Stomach smooth muscle (tissue), 2 donors: ENCODE data around the gene MAGI1.

Source experiments
- H3K27ac ChIP-seq: one replicate; pipeline ENCODE4 v1.7.0; 2013; ENCODE audit warnings: mild to moderate bottlenecking, low read length, inconsistent platforms
- H3K27me3 ChIP-seq, 2 donors: one replicate each; pipeline ENCODE4 v1.7.0; 2013; ENCODE audit warnings: low read length in 2 of 2; ENCODE audit not compliant: insufficient read depth in 2 of 2, control insufficient read depth in 1 of 2
- H3K36me3 ChIP-seq, 2 donors: one replicate each; pipeline ENCODE4 v1.7.0; 2013; ENCODE audit warnings: low read length in 2 of 2; ENCODE audit not compliant: control insufficient read depth in 2 of 2, insufficient read depth in 2 of 2
- H3K4me1 ChIP-seq: one replicate; pipeline ENCODE4 v1.7.0; 2013; ENCODE audit warnings: low read length; ENCODE audit not compliant: control insufficient read depth, insufficient read depth
- H3K4me3 ChIP-seq, 2 donors: one replicate each; pipeline ENCODE4 v1.7.0; 2013; ENCODE audit warnings: low read length in 2 of 2
- H3K9ac ChIP-seq, 2 donors: one replicate each; pipeline ENCODE4 v1.7.0; 2013; ENCODE audit warnings: low read length in 2 of 2, mild to moderate bottlenecking in 1 of 2
- H3K9me3 ChIP-seq, 2 donors: one replicate each; pipeline ENCODE4 v1.7.0; 2013; ENCODE audit warnings: low read length in 2 of 2; ENCODE audit not compliant: control insufficient read depth in 2 of 2
- donor health status: healthy.
- donor health status: Pancreatic carcinoma.

The MAGI1 gene

GRCh38 chr3:65779390-65779789 is 259.3 kb downstream of the MAGI1 start:
- Histone ChIP-seq H3K27me3 (no peaks in the 10 kb centered on the region), H3K27ac (no peak overlapping the region), H3K9ac (no peak overlapping the region), H3K4me3 (no peak overlapping the region), H3K9me3 (no peaks in the 10 kb centered on the region), H3K4me1 (no peaks in the 10 kb centered on the region), H3K36me3 (no peaks in the 10 kb centered on the region)

GRCh38 chr3:65778968-65779367 is 259.8 kb downstream of the MAGI1 start:
- Histone ChIP-seq H3K27ac (no peak overlapping the region), H3K4me1 (no peaks in the 10 kb centered on the region), H3K9ac (no peak overlapping the region)

DNA sequence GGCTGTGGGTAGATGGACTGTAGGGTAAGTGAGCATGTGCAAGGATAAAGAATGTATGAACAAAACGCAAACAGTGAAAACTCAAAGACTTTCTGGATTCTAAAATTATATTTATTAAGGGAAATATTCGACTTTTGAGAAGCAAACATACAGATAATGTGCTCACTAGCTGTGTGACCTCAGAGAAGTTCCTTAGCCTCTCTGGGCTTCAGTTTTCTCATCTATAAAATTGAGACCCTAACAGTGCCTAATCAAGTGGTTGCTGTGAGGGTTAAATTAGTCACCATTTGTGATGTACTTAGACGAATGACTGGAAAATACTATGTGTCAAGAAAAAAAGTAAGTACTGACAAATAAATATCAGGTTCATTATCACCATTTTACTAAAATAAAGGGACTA is 261.7 kb downstream of the MAGI1 start:
- H3K9me3 ChIP-seq: no peaks in the 10 kb centered on the region
- no peaks in the 10 kb centered on the region for H3K4me1 ChIP-seq
- H3K4me3 ChIP-seq: no peak overlapping the region
- no peak overlapping the region for H3K27ac ChIP-seq
- no peaks in the 10 kb centered on the region for H3K27me3 ChIP-seq
- no peak overlapping the region for H3K9ac ChIP-seq
- H3K36me3 ChIP-seq: no peaks in the 10 kb centered on the region

More at GRCh38 chr3:65778968-65779367, 259.8 kb downstream of the MAGI1 start:
- no peaks in the 10 kb centered on the region for H3K27me3 ChIP-seq
- H3K4me3 ChIP-seq: no peak overlapping the region
- no peaks in the 10 kb centered on the region for H3K36me3 ChIP-seq
- H3K9me3 ChIP-seq: no peaks in the 10 kb centered on the region

DNA sequence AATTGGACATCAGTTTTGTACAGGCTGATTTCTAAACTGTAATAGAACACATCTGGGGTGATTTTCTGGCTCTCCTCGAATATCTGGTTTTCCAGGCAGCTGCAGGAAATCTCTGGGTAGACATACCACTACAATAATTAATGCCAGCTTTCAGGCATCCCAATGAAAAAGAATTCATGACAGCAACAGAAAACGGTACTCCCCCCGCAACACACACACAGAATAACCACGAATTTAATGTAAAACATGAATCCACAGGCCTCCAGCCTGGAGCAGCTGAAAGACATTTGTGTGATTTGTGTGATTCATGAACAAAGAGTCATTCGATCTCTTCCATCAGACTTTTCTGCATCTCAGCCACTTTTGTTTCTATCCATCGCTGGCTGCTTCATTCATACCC is 262.2 kb downstream of the MAGI1 start:
- H3K27ac ChIP-seq: no peak overlapping the region
- no peak overlapping the region for H3K9ac ChIP-seq
- H3K36me3 ChIP-seq: no peaks in the 10 kb centered on the region
- H3K4me1 ChIP-seq: no peaks in the 10 kb centered on the region
- no peaks in the 10 kb centered on the region for H3K9me3 ChIP-seq
- H3K27me3 ChIP-seq: no peaks in the 10 kb centered on the region
- H3K4me3 ChIP-seq: no peak overlapping the region

GRCh38 chr3:65776081-65776480 is 262.6 kb downstream of the MAGI1 start:
- no peaks in the 10 kb centered on the region for H3K27me3 ChIP-seq
- H3K9me3 ChIP-seq: no peaks in the 10 kb centered on the region
- no peak overlapping the region for H3K27ac ChIP-seq
- H3K36me3 ChIP-seq: no peaks in the 10 kb centered on the region
- no peak overlapping the region for H3K9ac ChIP-seq
- H3K4me3 ChIP-seq: no peak overlapping the region
- H3K4me1 ChIP-seq: no peaks in the 10 kb centered on the region

DNA sequence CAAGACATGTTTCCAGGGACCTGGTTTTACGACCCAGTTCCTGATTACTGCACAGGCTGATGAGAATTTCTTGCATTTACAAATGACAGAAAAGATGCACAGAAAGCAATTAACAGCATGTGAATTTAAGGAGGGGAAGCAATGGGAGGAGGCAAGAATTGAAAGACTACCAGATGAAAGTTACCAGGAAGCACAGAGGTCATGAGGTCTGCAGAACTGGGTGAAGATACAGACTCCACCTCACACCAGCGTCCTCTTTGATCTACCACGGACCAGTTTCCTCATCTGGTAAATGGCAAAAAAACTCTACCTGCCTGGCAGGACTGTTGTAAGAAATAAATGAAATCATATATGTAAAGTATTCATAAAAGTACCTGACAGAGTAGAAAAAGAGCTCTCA is 266.0 kb downstream of the MAGI1 start:
- H3K27me3 ChIP-seq: no peaks in the 10 kb centered on the region
- H3K36me3 ChIP-seq: no peaks in the 10 kb centered on the region
- no peak overlapping the region for H3K27ac ChIP-seq
- no peaks in the 10 kb centered on the region for H3K4me1 ChIP-seq
- no peak overlapping the region for H3K4me3 ChIP-seq
- H3K9me3 ChIP-seq: no peaks in the 10 kb centered on the region
- H3K9ac ChIP-seq: no peak overlapping the region

DNA sequence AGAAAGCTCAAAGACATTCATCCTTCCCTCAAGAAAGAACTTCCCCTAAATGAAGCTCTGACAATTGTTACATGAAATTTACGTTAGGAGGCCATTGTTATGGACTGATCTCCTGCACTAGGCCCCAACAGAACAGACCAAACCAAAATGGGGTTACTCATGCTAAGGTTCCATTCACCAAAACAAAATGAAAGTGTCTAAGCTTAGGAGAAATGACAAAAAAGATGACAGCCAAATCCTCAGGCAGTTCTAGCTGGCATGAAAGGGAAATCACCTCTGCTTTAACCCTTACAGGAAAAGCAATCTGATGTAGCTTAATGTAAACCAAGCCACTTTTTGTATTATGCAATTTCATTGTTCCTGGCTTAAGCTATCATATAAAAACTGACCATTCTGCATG is 271.2 kb downstream of the MAGI1 start:
- Histone ChIP-seq H3K4me3 (no peak overlapping the region), H3K36me3 (no peaks in the 10 kb centered on the region), H3K27me3 (no peaks in the 10 kb centered on the region), H3K9ac (no peak overlapping the region), H3K27ac (no peak overlapping the region), H3K9me3 (no peaks in the 10 kb centered on the region), H3K4me1 (no peaks in the 10 kb centered on the region)

DNA sequence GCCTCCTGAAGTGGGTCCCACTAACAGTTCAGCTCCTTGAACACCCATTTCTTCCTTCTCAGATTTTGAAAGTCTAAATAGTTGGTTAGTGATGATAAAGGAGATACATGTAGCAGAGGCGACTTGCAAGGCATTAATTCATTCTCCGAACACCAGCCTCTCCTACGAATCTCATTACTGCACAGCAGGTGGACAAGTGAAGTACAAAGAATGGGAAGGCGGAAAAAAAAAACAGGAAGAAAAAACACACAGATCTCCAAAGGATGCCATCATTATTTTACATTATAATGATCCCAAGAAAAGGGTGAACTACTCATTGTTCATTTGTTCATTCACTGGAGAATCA is 276.5 kb downstream of the MAGI1 start:
- Histone ChIP-seq H3K9me3 (no peaks in the 10 kb centered on the region), H3K36me3 (no peaks in the 10 kb centered on the region), H3K27me3 (no peaks in the 10 kb centered on the region), H3K27ac (no peak overlapping the region), H3K4me3 (no peak overlapping the region), H3K9ac (no peak overlapping the region), H3K4me1 (no peaks in the 10 kb centered on the region)

GRCh38 chr3:65761446-65762234 is 277.1 kb downstream of the MAGI1 start:
- no peaks in the 10 kb centered on the region for H3K9me3 ChIP-seq
- H3K27ac ChIP-seq: no peak overlapping the region
- no peak overlapping the region for H3K9ac ChIP-seq
- no peaks in the 10 kb centered on the region for H3K27me3 ChIP-seq
- H3K4me1 ChIP-seq: no peaks in the 10 kb centered on the region
- H3K4me3 ChIP-seq: no peak overlapping the region
- H3K36me3 ChIP-seq: no peaks in the 10 kb centered on the region

DNA sequence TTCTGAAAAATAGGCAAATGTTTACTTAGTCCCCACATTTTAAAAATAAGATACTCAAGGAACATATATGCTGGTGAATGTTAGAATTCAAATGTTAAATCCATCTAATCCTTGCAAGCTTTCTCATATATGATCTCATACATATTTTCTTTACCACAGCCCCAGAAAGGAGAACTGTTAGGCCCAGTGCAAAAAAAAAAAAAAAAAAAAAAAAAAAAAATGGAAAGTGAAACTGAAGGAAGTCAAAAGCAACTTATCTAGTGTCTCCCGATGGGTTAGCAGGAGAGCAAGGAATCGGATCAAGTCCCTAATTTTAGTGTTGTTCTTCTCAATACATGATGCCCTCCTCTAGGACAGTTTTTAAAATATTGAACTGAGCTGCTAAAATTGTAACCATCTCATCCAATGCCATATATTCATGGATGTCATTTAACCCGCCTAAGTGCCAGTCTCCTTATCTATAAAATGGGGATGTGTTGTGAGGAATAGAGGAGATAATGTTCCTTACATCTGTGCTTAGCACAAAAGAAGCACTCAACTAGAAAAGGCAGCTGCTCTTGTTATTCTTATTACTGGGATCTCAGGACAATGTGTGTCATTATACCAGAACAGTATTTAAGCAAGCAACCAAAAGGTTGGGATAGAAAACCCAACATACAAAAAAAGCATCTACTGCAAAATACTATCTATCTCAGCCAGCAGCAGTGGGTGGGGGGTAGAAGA is 279.7 kb downstream of the MAGI1 start:
- no peaks in the 10 kb centered on the region for H3K36me3 ChIP-seq
- no peaks in the 10 kb centered on the region for H3K9me3 ChIP-seq
- H3K9ac ChIP-seq: no peak overlapping the region
- no peak overlapping the region for H3K27ac ChIP-seq
- no peaks in the 10 kb centered on the region for H3K27me3 ChIP-seq
- H3K4me3 ChIP-seq: no peak overlapping the region
- H3K4me1 ChIP-seq: no peaks in the 10 kb centered on the region

- H3K9ac ChIP-seq: no peak overlapping the region
- H3K4me3 ChIP-seq: no peak overlapping the region
- no peak overlapping the region for H3K27ac ChIP-seq
- H3K9me3 ChIP-seq: no peaks in the 10 kb centered on the region
- H3K36me3 ChIP-seq: no peaks in the 10 kb centered on the region
- no peaks in the 10 kb centered on the region for H3K4me1 ChIP-seq
- H3K27me3 ChIP-seq: no peaks in the 10 kb centered on the region
Observed at GRCh38 chr3:65758438-65758837, 280.3 kb downstream of the MAGI1 start.
